Ascending aorta (tissue), 2 donors: ENCODE results near the gene LARP1. TPM values are rescaled to one million over a fixed set of nuclear protein-coding genes. Genes with fewer than 3 reads are reported as not detected.
A peak's percentile ranks its signal among the peaks of the same experiment; 100 is the strongest.

Experiments used
- DNase-seq, 2 donors: peaks; one replicate each; pipeline ENCODE4 v3.0.0-alpha.2; 2019; ENCODE audit warnings: low spot score in 2 of 2
- H3K27ac ChIP-seq, 2 donors: fragments of 200-600 bp; sonication (generic); one replicate each; pipeline ENCODE4 v1.5.1; 2016 to 2017; ENCODE audit warnings: mild to moderate bottlenecking in 1 of 2
- H3K27me3 ChIP-seq: fragments of 200-600 bp; sonication (generic); one replicate; pipeline ENCODE4 v1.5.1; 2017
- H3K36me3 ChIP-seq, 2 donors: fragments of 200-600 bp; sonication (generic); one replicate each; pipeline ENCODE4 v1.5.1; 2016
- H3K4me1 ChIP-seq, 2 donors: fragments of 200-600 bp; sonication (generic); one replicate each; pipeline ENCODE4 v1.5.1; 2016 to 2017; ENCODE audit warnings: mild to moderate bottlenecking in 1 of 2
- H3K4me3 ChIP-seq, 2 donors: fragments of 200-600 bp; sonication (generic); one replicate each; pipeline ENCODE4 v1.5.1; 2016 to 2017; ENCODE audit warnings: mild to moderate bottlenecking in 1 of 2
- H3K9me3 ChIP-seq, 2 donors: fragments of 200-600 bp; sonication (generic); one replicate each; pipeline ENCODE4 v1.5.1; 2016
- intact Hi-C: fragments of 100-400 bp; cut with DNase I; formaldehyde crosslinking; loops from one replicate; pipeline ENCODE4 v1.15.1; 2023
- total RNA-seq: library from RNA; depleted of rRNA; stranded (reverse); fragments of >200 nt; gene quantifications from one replicate; pipeline ENCODE4 v1.1.0, GENCODE V29; 2016
- TF ChIP-seq, protein P1 (sequence below), 3 experiments: fragments of 200-600 bp in 2 of 3; fragments of 450-650 bp in 1 of 3; sonication (generic) in 2 of 3; IDR thresholded peaks; one replicate each; pipeline ENCODE4 v1.5.1; 2016 to 2019; ENCODE audit warnings: antibody characterized with exemption in 3 of 3, mild to moderate bottlenecking in 1 of 3, moderate library complexity in 1 of 3

The LARP1 gene
- total RNA-seq, 1 donor from 2014 or later: 105 TPM

DNA sequence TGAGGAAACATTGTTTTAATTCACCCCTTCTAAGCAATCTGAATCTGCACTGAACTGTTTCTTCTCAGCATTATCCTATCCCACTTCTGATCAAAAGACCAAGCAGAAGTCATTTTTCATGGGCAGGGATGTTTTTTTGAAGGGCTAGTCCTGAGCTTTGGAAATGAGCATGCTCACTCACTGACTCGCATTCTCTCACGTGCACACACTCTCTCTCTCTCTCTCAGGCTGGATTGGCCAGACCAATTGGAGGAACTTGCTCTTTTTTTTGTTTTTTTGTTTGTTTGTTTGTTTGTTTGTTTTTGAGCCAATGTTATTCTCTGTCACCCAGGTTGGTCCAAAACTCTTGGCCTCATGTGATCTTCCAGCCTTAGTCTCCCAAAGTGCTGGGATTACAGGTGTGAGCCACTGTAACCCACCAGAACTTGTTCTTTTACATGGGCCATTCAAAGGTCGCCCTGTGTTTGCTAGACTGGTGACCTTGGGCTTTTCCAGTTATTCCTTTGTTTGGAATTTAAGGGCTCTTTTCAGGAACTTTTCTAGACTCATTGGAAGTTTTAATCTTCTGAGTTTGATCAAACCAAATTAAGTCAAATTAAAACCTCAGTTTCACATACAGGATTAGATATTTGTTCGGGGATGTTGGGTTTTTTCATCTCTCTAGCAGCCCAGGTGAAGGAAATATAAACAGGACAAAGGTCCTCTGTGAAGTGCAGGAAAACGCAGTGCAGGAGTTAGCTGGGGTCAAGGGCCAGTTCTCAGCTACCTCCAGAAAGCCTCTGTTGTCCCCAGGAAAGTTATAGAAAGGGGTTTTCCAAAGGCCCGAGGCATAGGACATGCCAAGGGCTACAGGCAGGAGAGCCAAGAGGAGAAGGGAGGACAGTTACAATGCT is 82.1 kb downstream of the LARP1 start:
- peak overlapping the region in 1 of 2 donors; percentile 75 for H3K27ac ChIP-seq
- no peaks in the 10 kb centered on the region for H3K27me3 ChIP-seq
- intact Hi-C loops: no loop called here
- no peak for DNase-seq
- peaks cover 0 to 13% of the 10 kb centered on the region in 2 donors for H3K4me1 ChIP-seq
- peaks cover 0 to 2% of the 10 kb centered on the region in 2 donors for H3K36me3 ChIP-seq
- H3K4me3 ChIP-seq: no peak overlapping the region
- H3K9me3 ChIP-seq: no peaks in the 10 kb centered on the region
- TF ChIP-seq, protein P1, sequence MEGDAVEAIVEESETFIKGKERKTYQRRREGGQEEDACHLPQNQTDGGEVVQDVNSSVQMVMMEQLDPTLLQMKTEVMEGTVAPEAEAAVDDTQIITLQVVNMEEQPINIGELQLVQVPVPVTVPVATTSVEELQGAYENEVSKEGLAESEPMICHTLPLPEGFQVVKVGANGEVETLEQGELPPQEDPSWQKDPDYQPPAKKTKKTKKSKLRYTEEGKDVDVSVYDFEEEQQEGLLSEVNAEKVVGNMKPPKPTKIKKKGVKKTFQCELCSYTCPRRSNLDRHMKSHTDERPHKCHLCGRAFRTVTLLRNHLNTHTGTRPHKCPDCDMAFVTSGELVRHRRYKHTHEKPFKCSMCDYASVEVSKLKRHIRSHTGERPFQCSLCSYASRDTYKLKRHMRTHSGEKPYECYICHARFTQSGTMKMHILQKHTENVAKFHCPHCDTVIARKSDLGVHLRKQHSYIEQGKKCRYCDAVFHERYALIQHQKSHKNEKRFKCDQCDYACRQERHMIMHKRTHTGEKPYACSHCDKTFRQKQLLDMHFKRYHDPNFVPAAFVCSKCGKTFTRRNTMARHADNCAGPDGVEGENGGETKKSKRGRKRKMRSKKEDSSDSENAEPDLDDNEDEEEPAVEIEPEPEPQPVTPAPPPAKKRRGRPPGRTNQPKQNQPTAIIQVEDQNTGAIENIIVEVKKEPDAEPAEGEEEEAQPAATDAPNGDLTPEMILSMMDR (IDR thresholded peaks at IDR 0.05): no peak

DNA sequence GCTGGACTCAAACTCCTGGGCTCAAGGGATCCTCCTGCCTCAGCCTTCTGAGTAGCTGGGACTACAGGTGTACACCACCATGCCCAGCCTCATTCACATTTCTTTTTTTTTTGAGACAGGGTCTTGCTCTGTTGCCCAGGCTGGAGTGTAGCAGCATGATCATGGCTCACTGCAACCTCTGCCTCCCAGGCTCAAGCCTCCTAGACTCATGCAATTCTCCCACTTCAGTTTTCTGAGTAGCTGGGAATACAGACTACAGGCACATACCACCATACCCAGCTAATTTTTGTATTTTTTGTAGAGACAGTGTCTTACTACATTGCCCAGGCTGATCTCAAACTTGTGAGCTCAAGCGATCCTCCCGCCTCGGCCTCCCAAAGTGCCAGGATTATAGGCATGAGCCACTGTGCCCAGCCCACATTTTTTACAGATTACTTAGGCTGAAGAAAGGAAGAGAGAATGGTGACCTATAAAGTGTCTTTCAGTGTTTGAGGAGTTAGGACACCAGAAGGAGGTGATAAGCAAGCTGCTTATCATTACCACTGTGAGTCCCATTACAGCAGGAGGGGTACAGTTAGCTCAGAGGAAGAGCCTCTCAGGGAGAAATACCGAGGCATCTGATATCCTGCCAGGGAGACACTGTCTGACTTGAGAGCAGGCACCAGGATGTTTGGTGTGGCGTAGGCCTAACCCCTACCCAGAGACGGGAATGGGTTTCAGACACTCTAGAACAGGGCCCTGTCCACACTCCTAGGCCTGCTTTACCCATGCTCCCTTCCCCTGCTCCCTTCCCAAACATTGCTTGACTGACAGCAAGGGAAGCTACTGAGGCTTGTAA is 85.5 kb downstream of the LARP1 start:
- Histone ChIP-seq H3K4me3 (no peak overlapping the region), H3K36me3 (peaks cover 0 to 2% of the 10 kb centered on the region in 2 donors), H3K9me3 (no peaks in the 10 kb centered on the region), H3K27me3 (no peaks in the 10 kb centered on the region), H3K4me1 (peaks cover 0 to 7% of the 10 kb centered on the region in 2 donors), H3K27ac (peak overlapping the region in 1 of 2 donors; percentile 25)
- intact Hi-C loops: no loop called here
- TF ChIP-seq, protein P1 (IDR thresholded peaks at IDR 0.05): no peak
- DNase-seq: no peak

DNA sequence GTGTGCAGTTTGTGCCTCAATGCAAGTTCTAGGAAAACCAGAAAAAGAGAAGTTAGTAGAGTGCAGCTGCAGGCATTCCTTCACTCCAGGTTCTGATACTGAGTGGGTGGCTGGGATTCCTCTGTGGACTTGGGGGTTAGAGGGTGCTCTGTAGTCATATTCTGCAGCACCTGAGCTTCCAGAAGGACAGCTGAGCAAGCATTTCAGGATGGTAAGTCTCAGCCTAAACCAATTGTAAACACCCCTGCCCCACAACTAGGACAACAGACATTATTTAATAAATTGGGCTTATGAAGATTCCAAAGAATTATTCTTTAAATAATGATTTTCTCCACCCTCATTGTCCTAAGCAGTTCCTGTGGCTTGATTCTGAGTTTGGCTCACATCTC is 86.1 kb downstream of the LARP1 start:
- H3K36me3 ChIP-seq: peaks cover 0 to under 1% of the 10 kb centered on the region in 2 donors
- no peak overlapping the region for H3K27ac ChIP-seq
- H3K27me3 ChIP-seq: no peaks in the 10 kb centered on the region
- no peaks in the 10 kb centered on the region for H3K9me3 ChIP-seq
- TF ChIP-seq, protein P1 (IDR thresholded peaks at IDR 0.05): no peak
- intact Hi-C loops: no loop called here
- DNase-seq: no peak
- no peak overlapping the region for H3K4me3 ChIP-seq
- peaks cover 0 to under 1% of the 10 kb centered on the region in 2 donors for H3K4me1 ChIP-seq

DNA sequence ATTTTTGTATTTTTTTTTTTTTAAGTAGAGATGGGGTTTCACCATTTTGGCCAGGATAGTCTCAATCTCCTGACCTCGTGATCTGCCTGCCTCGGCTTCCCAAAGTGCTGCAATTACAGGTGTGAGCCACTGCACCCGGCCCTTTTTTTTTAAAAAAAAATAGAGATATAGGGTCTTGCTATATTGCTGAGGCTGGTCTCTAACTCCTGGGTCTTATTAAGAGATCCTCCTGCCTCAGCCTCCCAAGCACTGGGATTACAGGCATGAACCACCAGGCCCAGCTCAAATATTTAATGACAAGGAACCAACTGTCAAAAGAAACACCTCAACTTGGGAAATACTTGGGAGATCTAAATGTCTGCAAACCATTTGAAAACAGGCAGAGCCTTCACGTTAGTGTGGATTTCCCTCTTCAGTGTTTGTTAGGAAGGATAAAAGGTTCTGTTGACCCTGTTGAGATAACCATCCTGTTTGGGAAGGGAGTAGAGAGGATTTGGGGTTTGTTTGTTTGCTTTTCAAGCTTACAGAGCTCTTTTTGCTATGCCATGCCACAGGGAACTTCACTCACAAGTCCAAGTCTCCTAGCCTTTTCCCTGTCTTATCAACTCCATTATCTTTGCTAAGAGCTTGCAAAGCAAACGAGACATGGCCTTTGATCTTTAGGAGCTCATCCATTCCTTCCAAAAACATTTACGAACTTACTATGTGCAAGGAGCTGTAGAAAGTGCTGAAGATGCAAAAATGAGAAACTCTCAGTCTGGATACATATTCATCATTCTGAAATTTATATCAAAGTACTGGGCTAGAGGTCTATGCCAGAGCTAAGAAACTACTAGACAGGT is 87.7 kb downstream of the LARP1 start:
- intact Hi-C loops: no loop called here
- no peak for DNase-seq
- H3K4me3 ChIP-seq: no peak overlapping the region
- H3K27ac ChIP-seq: no peak overlapping the region
- TF ChIP-seq, protein P1 (IDR thresholded peaks at IDR 0.05): no peak
- no peaks in the 10 kb centered on the region for H3K9me3 ChIP-seq
- no peaks in the 10 kb centered on the region for H3K36me3 ChIP-seq
- H3K27me3 ChIP-seq: no peaks in the 10 kb centered on the region
- H3K4me1 ChIP-seq: no peaks in the 10 kb centered on the region

DNA sequence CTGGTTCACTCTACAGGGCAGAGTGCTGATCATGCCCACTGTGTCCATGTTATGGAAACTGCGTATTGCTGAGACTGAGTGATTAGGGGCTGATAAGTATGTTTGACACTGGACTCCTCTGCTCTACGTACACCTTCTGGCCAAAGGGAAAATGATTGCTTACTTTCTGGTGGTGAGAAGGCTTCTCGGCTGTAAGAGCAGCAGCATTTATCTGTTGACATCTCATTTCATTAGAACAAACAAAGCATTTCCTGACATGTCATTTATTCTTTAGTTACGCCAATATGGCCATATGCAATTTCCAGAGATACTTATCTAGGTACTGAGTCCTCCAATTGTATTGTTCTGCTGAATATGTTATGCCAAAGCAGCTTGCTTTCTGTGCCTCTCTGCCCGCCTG is 89.6 kb downstream of the LARP1 start:
- Histone ChIP-seq H3K9me3 (no peaks in the 10 kb centered on the region), H3K27ac (no peak overlapping the region), H3K4me3 (no peak overlapping the region), H3K36me3 (no peaks in the 10 kb centered on the region), H3K4me1 (peaks cover 0 to 10% of the 10 kb centered on the region in 2 donors), H3K27me3 (no peaks in the 10 kb centered on the region)
- intact Hi-C loops: no loop called here
- TF ChIP-seq, protein P1 (IDR thresholded peaks at IDR 0.05): no peak
- DNase-seq: no peak
